Measurements from ENCODE around the gene CDKN2A. TPM values are rescaled to one million over a fixed set of nuclear protein-coding genes. Genes with fewer than 3 reads are reported as not detected.
A peak's percentile ranks its signal among the peaks of the same experiment; 100 is the strongest.

CDKN2A gene
- total RNA-seq, 1 donor from 2014 or later, result 0.67 TPM

GRCh38 chr9:21988056-21988990, 5.9 kb downstream of the CDKN2A start:
- ATAC-seq (ENCODE audit: poor library complexity), result no peak
- intact Hi-C loops (cut with DNase I), result loop anchor here (10.0 kb wide), 1 partner anchor 64 kb away; no protein-coding TSS in a partner anchor

GRCh38 chr9:21985964-21986667, 8.1 kb downstream of the CDKN2A start:
- ATAC-seq (ENCODE audit: poor library complexity), result no peak
- intact Hi-C loops (cut with DNase I), result loop anchor here (10.0 kb wide), 1 partner anchor 61 kb away; no protein-coding TSS in a partner anchor
- DNase-seq, result no peak

More at GRCh38 chr9:21988056-21988990, 5.9 kb downstream of the CDKN2A start:
- no peak for DNase-seq

GRCh38 chr9:21984101-21984500, 10.1 kb downstream of the CDKN2A start:
- intact Hi-C loops (cut with DNase I), result loop anchor here (10.0 kb wide), 1 partner anchor 59 kb away; no protein-coding TSS in a partner anchor
- DNase-seq (no peak), ATAC-seq (ENCODE audit: poor library complexity) (no peak)

GRCh38 chr9:21983561-21983935, 10.6 kb downstream of the CDKN2A start:
- no peak for DNase-seq
- ATAC-seq (ENCODE audit: poor library complexity), result no peak
- intact Hi-C loops (cut with DNase I), result loop anchor here (10.0 kb wide), 1 partner anchor 59 kb away; no protein-coding TSS in a partner anchor

- ATAC-seq (ENCODE audit: poor library complexity), result no peak
- intact Hi-C loops (cut with DNase I), result loop anchor here (10.0 kb wide), 1 partner anchor 58 kb away; no protein-coding TSS in a partner anchor
- DNase-seq, result no peak
Observed at GRCh38 chr9:21982861-21983560, 11.2 kb downstream of the CDKN2A start.

GRCh38 chr9:21982391-21982790, 11.8 kb downstream of the CDKN2A start:
- no peak for DNase-seq
- intact Hi-C loops (cut with DNase I), result loop anchor here (10.0 kb wide), 1 partner anchor 58 kb away; no protein-coding TSS in a partner anchor
- no peak for ATAC-seq (ENCODE audit: poor library complexity)

GRCh38 chr9:21976334-21976875, 17.8 kb downstream of the CDKN2A start:
- ATAC-seq (ENCODE audit: poor library complexity), result no peak
- intact Hi-C loops (cut with DNase I), result no loop called here
- DNase-seq, result no peak

GRCh38 chr9:21974722-21975409, 19.3 kb downstream of the CDKN2A start:
- ATAC-seq (ENCODE audit: poor library complexity) (peak; percentile 62), DNase-seq (peak; percentile 46)
- intact Hi-C loops (cut with DNase I), result no loop called here

- ATAC-seq (ENCODE audit: poor library complexity) (no peak), DNase-seq (no peak)
- intact Hi-C loops (cut with DNase I), result no loop called here
Observed at GRCh38 chr9:21974343-21974721, 19.9 kb downstream of the CDKN2A start.

GRCh38 chr9:21972361-21972760, 21.8 kb downstream of the CDKN2A start:
- intact Hi-C loops (cut with DNase I), result no loop called here
- no peak for DNase-seq
- no peak for ATAC-seq (ENCODE audit: poor library complexity)

- no peak for ATAC-seq (ENCODE audit: poor library complexity)
Observed at GRCh38 chr9:21970800-21971640, 23.2 kb downstream of the CDKN2A start.

GRCh38 chr9:21969951-21970799, 24.0 kb downstream of the CDKN2A start:
- ATAC-seq (ENCODE audit: poor library complexity), result no peak
- intact Hi-C loops (cut with DNase I), result no loop called here

More at GRCh38 chr9:21970800-21971640, 23.2 kb downstream of the CDKN2A start:
- intact Hi-C loops (cut with DNase I), result no loop called here
- no peak for DNase-seq

GRCh38 chr9:21969011-21969940, 24.9 kb downstream of the CDKN2A start:
- intact Hi-C loops (cut with DNase I), result no loop called here
- ATAC-seq (ENCODE audit: poor library complexity) (no peak), DNase-seq (no peak)

More at GRCh38 chr9:21969951-21970799, 24.0 kb downstream of the CDKN2A start:
- DNase-seq, result no peak

- DNase-seq (no peak), ATAC-seq (ENCODE audit: poor library complexity) (no peak)
- intact Hi-C loops (cut with DNase I), result no loop called here
Observed at GRCh38 chr9:21968331-21969010, 25.7 kb downstream of the CDKN2A start.

GRCh38 chr9:21967702-21968101, 26.5 kb downstream of the CDKN2A start:
- ATAC-seq (ENCODE audit: poor library complexity) (no peak), DNase-seq (no peak)
- intact Hi-C loops (cut with DNase I), result no loop called here

Data from Right ventricle myocardium superior (tissue), 1 donor.